BLaER1 treated with 17β-estradiol and CSF1 and Interleukin-3, amounts not matched to agents 10 nM and 100 nM (cell line): ENCODE measurements around the gene PFKFB1.

Experiments
- H3K27ac ChIP-seq, 11 experiments: shearing (Covaris generic); formaldehyde crosslinking; 2 replicates each; pipeline ENCODE4 v1.8.1; 2022
- H3K27me3 ChIP-seq, 11 experiments: shearing (Covaris generic); formaldehyde crosslinking; 2 replicates each; pipeline ENCODE4 v1.8.1; 2022
- H3K36me3 ChIP-seq, 11 experiments: shearing (Covaris generic); formaldehyde crosslinking; 2 replicates each; pipeline ENCODE4 v1.8.1; 2022
- H3K4me1 ChIP-seq, 10 experiments: shearing (Covaris generic); formaldehyde crosslinking; 2 replicates each; pipeline ENCODE4 v1.8.1; 2022
- H3K4me2 ChIP-seq, 11 experiments: shearing (Covaris generic); formaldehyde crosslinking; 2 replicates each; pipeline ENCODE4 v1.8.1; 2022
- H3K4me3 ChIP-seq, 10 experiments: shearing (Covaris generic); formaldehyde crosslinking; 2 replicates each; pipeline ENCODE4 v1.8.1; 2022
- H3K9ac ChIP-seq, 11 experiments: shearing (Covaris generic); formaldehyde crosslinking; 2 replicates each; pipeline ENCODE4 v1.8.1; 2022
- H3K9me3 ChIP-seq, 11 experiments: shearing (Covaris generic); formaldehyde crosslinking; replicated peaks in 1 of 11; 2 replicates each; pipeline ENCODE4 v1.8.1; 2022
- H4K20me1 ChIP-seq, 11 experiments: shearing (Covaris generic); formaldehyde crosslinking; 2 replicates each; pipeline ENCODE4 v1.8.1; 2022
- Cebpa-rat ChIP-seq, 11 experiments: shearing (Covaris generic); IDR thresholded peaks; 2 replicates each; pipeline ENCODE4 v1.8.1; 2022

Gene PFKFB1

GRCh38 chrX:54994099-54994498 is at the start of gene PFKFB1:
Gene PFKFB1, minus strand, starts transcription at chrX:54994188. Its CDS starts 181 bp downstream, at chrX:54994007.
- Histone ChIP-seq H3K9me3 (no peaks in the 10 kb centered on the region), H3K4me1 (peaks cover under 1 to 17% (median 6%) of the 10 kb centered on the region in 10 experiments; a peak in 13 of 20 replicates), H3K4me2 (peak within 1 kb of the TSS in 7 of 11 experiments; percentile 0 to 48 (median 19); a peak in 10 of 22 replicates), H3K27ac (no peak within 1 kb of the TSS), H3K36me3 (no peaks in the 10 kb centered on the region), H3K4me3 (no peak within 1 kb of the TSS), H4K20me1 (peaks cover 0 to 11% (median 0%) of the 10 kb centered on the region in 11 experiments; a peak in 2 of 22 replicates), H3K9ac (no peak within 1 kb of the TSS), H3K27me3 (peaks cover 95 to 100% (median 99%) of the 10 kb centered on the region in 11 experiments)
- TF ChIP-seq Cebpa-rat (IDR thresholded peaks at IDR 0.05): no peak

- Histone ChIP-seq H3K9ac (no peak overlapping the region), H3K4me2 (no peak overlapping the region), H4K20me1 (no peaks in the 10 kb centered on the region), H3K27ac (no peak overlapping the region), H3K36me3 (no peaks in the 10 kb centered on the region), H3K4me3 (no peak overlapping the region), H3K4me1 (no peaks in the 10 kb centered on the region), H3K9me3 (peaks cover 0 to 16% (median 7%) of the 10 kb centered on the region in 11 experiments; a peak in 12 of 22 replicates), H3K27me3 (peaks cover 0 to 24% (median 9%) of the 10 kb centered on the region in 11 experiments; a peak in 10 of 22 replicates)
- no peak for TF ChIP-seq Cebpa-rat (IDR thresholded peaks at IDR 0.05)
Measured at GRCh38 chrX:55041514-55041913, 47.5 kb upstream of the PFKFB1 start.

- no peaks in the 10 kb centered on the region for H3K4me1 ChIP-seq
- no peak overlapping the region for H3K9ac ChIP-seq
- H3K27me3 ChIP-seq: peaks cover 0 to 23% (median 3%) of the 10 kb centered on the region in 11 experiments; a peak in 9 of 22 replicates
- no peak for TF ChIP-seq Cebpa-rat (IDR thresholded peaks at IDR 0.05)
- H3K36me3 ChIP-seq: no peaks in the 10 kb centered on the region
- H3K27ac ChIP-seq: no peak overlapping the region
- H4K20me1 ChIP-seq: no peaks in the 10 kb centered on the region
- H3K4me2 ChIP-seq: no peak overlapping the region
- H3K9me3 ChIP-seq: peaks cover 6 to 19% (median 15%) of the 10 kb centered on the region in 11 experiments; a peak in 16 of 22 replicates
- H3K4me3 ChIP-seq: no peak overlapping the region
Measured at GRCh38 chrX:55039471-55039870, 45.5 kb upstream of the PFKFB1 start.

- TF ChIP-seq Cebpa-rat (IDR thresholded peaks at IDR 0.05): no peak
- H3K27ac ChIP-seq: no peak overlapping the region
Measured at GRCh38 chrX:55033429-55033828, 39.4 kb upstream of the PFKFB1 start.

GRCh38 chrX:55030271-55031205 is 36.5 kb upstream of the PFKFB1 start, which contains the start of gene ALAS2:
Gene ALAS2, minus strand, starts transcription at chrX:55030977. Its CDS starts 4,977 bp downstream, at chrX:55026000.
- Histone ChIP-seq H3K4me1 (no peaks in the 10 kb centered on the region), H4K20me1 (no peaks in the 10 kb centered on the region), H3K9me3 (peaks cover 0 to 9% (median 9%) of the 10 kb centered on the region in 11 experiments; a peak in 13 of 22 replicates), H3K9ac (no peak within 1 kb of the TSS), H3K27ac (no peak within 1 kb of the TSS), H3K27me3 (peaks cover 73 to 94% (median 84%) of the 10 kb centered on the region in 11 experiments), H3K36me3 (no peaks in the 10 kb centered on the region), H3K4me2 (no peak within 1 kb of the TSS), H3K4me3 (no peak within 1 kb of the TSS)
- TF ChIP-seq Cebpa-rat (IDR thresholded peaks at IDR 0.05): no peak

More at GRCh38 chrX:55033429-55033828, 39.4 kb upstream of the PFKFB1 start:
- Histone ChIP-seq H3K9ac (no peak overlapping the region), H3K36me3 (no peaks in the 10 kb centered on the region), H3K4me3 (no peak overlapping the region), H3K4me2 (no peak overlapping the region), H3K9me3 (peaks cover 0 to 9% (median 9%) of the 10 kb centered on the region in 11 experiments; a peak in 13 of 22 replicates), H3K27me3 (peaks cover 44 to 66% (median 55%) of the 10 kb centered on the region in 11 experiments), H3K4me1 (no peaks in the 10 kb centered on the region), H4K20me1 (no peaks in the 10 kb centered on the region)

GRCh38 chrX:55029291-55029690 is 35.3 kb upstream of the PFKFB1 start:
- no peaks in the 10 kb centered on the region for H3K36me3 ChIP-seq
- H3K9ac ChIP-seq: no peak overlapping the region
- no peak for TF ChIP-seq Cebpa-rat (IDR thresholded peaks at IDR 0.05)
- H4K20me1 ChIP-seq: no peaks in the 10 kb centered on the region
- H3K27ac ChIP-seq: no peak overlapping the region
- H3K4me1 ChIP-seq: no peaks in the 10 kb centered on the region
- no peak overlapping the region for H3K4me3 ChIP-seq
- H3K9me3 ChIP-seq: no peaks in the 10 kb centered on the region
- peaks cover 85 to 98% (median 95%) of the 10 kb centered on the region in 11 experiments for H3K27me3 ChIP-seq
- H3K4me2 ChIP-seq: no peak overlapping the region

GRCh38 chrX:55028611-55029010 is 34.6 kb upstream of the PFKFB1 start:
- Histone ChIP-seq H3K27me3 (peaks cover 88 to 99% (median 97%) of the 10 kb centered on the region in 11 experiments), H3K4me3 (no peak overlapping the region)

GRCh38 chrX:55028040-55028439 is 34.1 kb upstream of the PFKFB1 start:
- no peak overlapping the region for H3K9ac ChIP-seq
- H3K4me3 ChIP-seq: no peak overlapping the region
- no peak overlapping the region for H3K4me2 ChIP-seq
- no peaks in the 10 kb centered on the region for H4K20me1 ChIP-seq
- peaks cover 86 to 99% (median 96%) of the 10 kb centered on the region in 11 experiments for H3K27me3 ChIP-seq
- H3K27ac ChIP-seq: no peak overlapping the region
- no peak for TF ChIP-seq Cebpa-rat (IDR thresholded peaks at IDR 0.05)
- no peaks in the 10 kb centered on the region for H3K36me3 ChIP-seq
- H3K9me3 ChIP-seq: no peaks in the 10 kb centered on the region
- H3K4me1 ChIP-seq: no peaks in the 10 kb centered on the region

More at GRCh38 chrX:55028611-55029010, 34.6 kb upstream of the PFKFB1 start:
- no peaks in the 10 kb centered on the region for H4K20me1 ChIP-seq
- H3K27ac ChIP-seq: no peak overlapping the region
- no peaks in the 10 kb centered on the region for H3K36me3 ChIP-seq
- no peaks in the 10 kb centered on the region for H3K9me3 ChIP-seq
- H3K4me2 ChIP-seq: no peak overlapping the region
- H3K4me1 ChIP-seq: no peaks in the 10 kb centered on the region
- TF ChIP-seq Cebpa-rat (IDR thresholded peaks at IDR 0.05): no peak
- no peak overlapping the region for H3K9ac ChIP-seq

GRCh38 chrX:55026840-55027239 is 32.9 kb upstream of the PFKFB1 start:
- no peak overlapping the region for H3K9ac ChIP-seq
- H3K4me2 ChIP-seq: no peak overlapping the region
- H3K4me1 ChIP-seq: no peaks in the 10 kb centered on the region
- H3K36me3 ChIP-seq: no peaks in the 10 kb centered on the region
- no peaks in the 10 kb centered on the region for H4K20me1 ChIP-seq
- no peak for TF ChIP-seq Cebpa-rat (IDR thresholded peaks at IDR 0.05)
- no peak overlapping the region for H3K4me3 ChIP-seq
- peaks cover 82 to 97% (median 92%) of the 10 kb centered on the region in 11 experiments for H3K27me3 ChIP-seq
- no peaks in the 10 kb centered on the region for H3K9me3 ChIP-seq
- H3K27ac ChIP-seq: no peak overlapping the region
